Measurements from ENCODE around the gene BTBD10. TPM values are rescaled to one million over a fixed set of nuclear protein-coding genes. Genes with fewer than 3 reads are reported as not detected.

The BTBD10 gene
- total and polyA plus RNA-seq, 2 of the 13 experiments (the other 11 are each of a cell fraction or from before 2014, with no cell fraction given), result 9.8 to 26.6 TPM

DNA sequence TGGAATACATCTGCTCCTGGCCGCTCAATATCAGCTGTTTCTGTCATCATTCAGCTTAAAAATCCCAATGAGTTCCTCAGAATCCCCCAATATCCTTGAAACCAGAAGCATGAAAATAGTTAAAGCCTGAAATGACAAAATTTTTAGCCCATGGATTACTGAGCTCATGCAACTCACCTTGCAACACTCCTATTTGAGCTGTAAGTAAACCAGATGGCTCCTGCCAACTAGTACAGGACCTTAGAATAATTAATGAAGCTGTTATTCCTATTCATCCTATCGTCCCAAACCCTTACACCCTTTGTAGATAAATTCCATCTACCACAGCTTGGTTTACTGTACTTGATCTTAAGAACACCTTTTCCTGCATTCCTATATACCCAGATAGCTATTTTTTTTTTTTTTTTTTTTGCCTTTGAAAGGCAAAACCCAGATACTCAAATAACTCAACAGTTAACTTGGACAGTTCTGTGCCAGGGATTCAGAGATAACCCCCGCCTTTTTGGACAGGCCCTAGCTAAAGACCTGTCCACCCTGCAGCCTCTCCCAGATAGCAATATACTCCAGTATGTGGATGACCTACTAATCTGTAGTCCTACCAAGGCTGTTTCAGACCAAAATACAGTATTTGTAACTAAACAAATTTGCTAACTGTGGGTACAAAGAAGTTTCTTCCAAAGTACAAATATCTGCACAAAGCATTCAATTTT is 10.1 kb upstream of the BTBD10 start (continued):
- TF ChIP-seq ZFP37 (CRISPR knock-in tag; IDR thresholded peaks at IDR 0.05; ENCODE audit: borderline replicate concordance) (no peak), RARG (CRISPR knock-in tag; IDR thresholded peaks at IDR 0.05; ENCODE audit: low read depth) (no peak), KMT2A (CRISPR knock-in tag; IDR thresholded peaks at IDR 0.05) (no peak)

DNA sequence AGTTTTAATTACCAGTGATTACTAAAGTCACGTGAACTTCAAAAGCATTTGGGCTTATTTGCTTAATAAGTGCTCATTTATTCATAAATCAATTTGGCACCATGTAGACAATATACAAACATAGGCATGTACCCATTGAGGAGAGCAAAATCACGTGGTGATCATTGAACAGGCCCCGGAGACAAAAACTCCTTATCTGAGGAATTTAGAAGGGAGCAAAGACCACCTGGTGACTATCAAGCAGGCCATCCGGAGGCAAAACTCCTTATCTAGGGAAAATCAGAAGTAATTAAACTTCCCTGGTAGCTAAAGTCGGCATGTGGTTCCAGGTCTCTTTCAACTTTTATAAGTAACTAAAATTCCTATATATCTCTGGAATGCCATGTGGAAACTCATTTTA is 5.7 kb upstream of the BTBD10 start:
- H3K4me2 ChIP-seq (ENCODE audit: low read depth, low read length), result peak overlapping the region; percentile 32; the same call in 1 of the 2 replicates
- no peaks in the 10 kb centered on the region for H4K20me1 ChIP-seq (ENCODE audit: insufficient read depth, low read length)
- peaks cover 22% of the 10 kb centered on the region for H3K4me1 ChIP-seq (ENCODE audit: insufficient read depth, low read length)
- no peak for ATAC-seq
- H3K36me3 ChIP-seq (replicated peaks in 1 of 2; ENCODE audit: control insufficient read depth in 1 of 2, insufficient read depth in 2 of 2, low read length in 2 of 2), result no peaks in the 10 kb centered on the region
- in situ Hi-C loops (cut with HindIII; ENCODE audit: extremely low pct_ligation_motif_present, low pct_unique_long_range_greater_than_20kb), result no loop called here
- POLR2A ChIA-PET, result no interaction called here
- H2AFZ ChIP-seq (ENCODE audit: low read length), result no peak overlapping the region
- 0% methylated on average over 5 of the region's 5 CpGs for WGBS (ENCODE audit: low lambda C conversion rate)
- no peak for FAIRE-seq
- DNase-seq (ENCODE audit: low spot score), result peak; percentile 15
- peaks cover 0 to 4% of the 10 kb centered on the region in 2 experiments; a peak in 2 of 5 replicates for H3K27me3 ChIP-seq (ENCODE audit: control insufficient read depth in 1 of 2, insufficient read depth in 2 of 2, low read length in 2 of 2)
- no TSS peak for BruUV-seq (replicated peaks)
- H3K4me3 ChIP-seq (replicated peaks in 1 of 3; ENCODE audit: insufficient read depth in 1 of 3, low read depth in 2 of 3, low read length in 3 of 3), result no peak overlapping the region
- H3K79me2 ChIP-seq (ENCODE audit: insufficient read depth, low read length), result no peaks in the 10 kb centered on the region
- no peaks in the 10 kb centered on the region for H3K9me3 ChIP-seq (ENCODE audit: low read length)
- H3K9ac ChIP-seq (ENCODE audit: insufficient read depth, low read depth, low read length), result no peak overlapping the region
- no peak overlapping the region for H3K27ac ChIP-seq (ENCODE audit: extremely low read length, insufficient read depth, low read length)
- CTCF ChIA-PET (ENCODE audit: low intra/inter-chr PET ratio, low total read pairs), result no interaction called here
- intact Hi-C loops (cut with micrococcal nuclease; ENCODE audit: unreplicated experiment), result loop anchor here (10.0 kb wide), 1 partner anchor 254 kb away; no protein-coding TSS in a partner anchor
- TF ChIP-seq ZNF350 (CRISPR knock-in tag; IDR thresholded peaks at IDR 0.05; ENCODE audit: borderline replicate concordance, low read depth), result no peak
- TF ChIP-seq, protein P1, sequence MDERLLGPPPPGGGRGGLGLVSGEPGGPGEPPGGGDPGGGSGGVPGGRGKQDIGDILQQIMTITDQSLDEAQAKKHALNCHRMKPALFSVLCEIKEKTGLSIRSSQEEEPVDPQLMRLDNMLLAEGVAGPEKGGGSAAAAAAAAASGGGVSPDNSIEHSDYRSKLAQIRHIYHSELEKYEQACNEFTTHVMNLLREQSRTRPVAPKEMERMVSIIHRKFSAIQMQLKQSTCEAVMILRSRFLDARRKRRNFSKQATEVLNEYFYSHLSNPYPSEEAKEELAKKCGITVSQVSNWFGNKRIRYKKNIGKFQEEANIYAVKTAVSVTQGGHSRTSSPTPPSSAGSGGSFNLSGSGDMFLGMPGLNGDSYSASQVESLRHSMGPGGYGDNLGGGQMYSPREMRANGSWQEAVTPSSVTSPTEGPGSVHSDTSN (CRISPR knock-in tag; IDR thresholded peaks at IDR 0.05), result no peak
- TF ChIP-seq SOX6 (IDR thresholded peaks at IDR 0.05), result no peak
- peak; percentile 45 for TF ChIP-seq SOX6 (CRISPR knock-in tag; IDR thresholded peaks at IDR 0.05)
- TF ChIP-seq ZNF7 (CRISPR knock-in tag; IDR thresholded peaks at IDR 0.05), result 0 out of 2 replicates have a peak, but pooled peaks have one; percentile 13
- TF ChIP-seq ZNF230 (CRISPR knock-in tag; IDR thresholded peaks at IDR 0.05), result no peak
- TF ChIP-seq, protein P2, sequence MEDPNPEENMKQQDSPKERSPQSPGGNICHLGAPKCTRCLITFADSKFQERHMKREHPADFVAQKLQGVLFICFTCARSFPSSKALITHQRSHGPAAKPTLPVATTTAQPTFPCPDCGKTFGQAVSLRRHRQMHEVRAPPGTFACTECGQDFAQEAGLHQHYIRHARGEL (CRISPR knock-in tag; IDR thresholded peaks at IDR 0.05), result no peak
- no peak for TF ChIP-seq GTF3A (CRISPR knock-in tag; conservative IDR thresholded peaks at IDR 0.05)
- TF ChIP-seq, protein P3, sequence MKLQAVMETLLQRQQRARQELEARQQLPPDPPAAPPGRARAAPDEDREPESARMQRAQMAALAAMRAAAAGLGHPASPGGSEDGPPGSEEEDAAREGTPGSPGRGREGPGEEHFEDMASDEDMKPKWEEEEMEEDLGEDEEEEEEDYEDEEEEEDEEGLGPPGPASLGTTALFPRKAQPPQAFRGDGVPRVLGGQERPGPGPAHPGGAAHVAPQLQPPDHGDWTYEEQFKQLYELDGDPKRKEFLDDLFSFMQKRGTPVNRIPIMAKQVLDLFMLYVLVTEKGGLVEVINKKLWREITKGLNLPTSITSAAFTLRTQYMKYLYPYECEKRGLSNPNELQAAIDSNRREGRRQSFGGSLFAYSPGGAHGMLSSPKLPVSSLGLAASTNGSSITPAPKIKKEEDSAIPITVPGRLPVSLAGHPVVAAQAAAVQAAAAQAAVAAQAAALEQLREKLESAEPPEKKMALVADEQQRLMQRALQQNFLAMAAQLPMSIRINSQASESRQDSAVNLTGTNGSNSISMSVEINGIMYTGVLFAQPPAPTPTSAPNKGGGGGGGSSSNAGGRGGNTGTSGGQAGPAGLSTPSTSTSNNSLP (IDR thresholded peaks at IDR 0.05; ENCODE audit: low read depth, low read length), result no peak
- no peak for TF ChIP-seq KLF11 (CRISPR knock-in tag; IDR thresholded peaks at IDR 0.05)
- TF ChIP-seq CAMTA2 (CRISPR knock-in tag; IDR thresholded peaks at IDR 0.05; ENCODE audit: borderline replicate concordance), result no peak
- no peak for TF ChIP-seq ZNF614 (CRISPR knock-in tag; IDR thresholded peaks at IDR 0.05; ENCODE audit: borderline replicate concordance)
- no peak for TF ChIP-seq ESRRA (CRISPR knock-in tag; IDR thresholded peaks at IDR 0.05; ENCODE audit: low read depth)
- TF ChIP-seq ZNF543 (CRISPR knock-in tag; IDR thresholded peaks at IDR 0.05), result no peak
- no peak for TF ChIP-seq ZNF713 (CRISPR knock-in tag; IDR thresholded peaks at IDR 0.05)
- peak; percentile 64; the same call in 1 of the 2 replicates for TF ChIP-seq ZNF629 (CRISPR knock-in tag; conservative IDR thresholded peaks at IDR 0.05)
- no peak for TF ChIP-seq SOX13 (IDR thresholded peaks at IDR 0.05)
- 0 out of 4 replicates have a peak, but pooled peaks of 1 of the 2 experiments have one; percentile 7 for TF ChIP-seq SOX13 (CRISPR knock-in tag; conservative IDR thresholded peaks at IDR 0.05 in 1 of 2, IDR thresholded peaks at IDR 0.05 in 1 of 2)
- no peak for TF ChIP-seq ZBTB3 (CRISPR knock-in tag; IDR thresholded peaks at IDR 0.05; ENCODE audit: borderline replicate concordance, low read depth)

Measured in HepG2 (cell line).